ENCODE results near the gene POU2F1. TPM values are rescaled to one million over a fixed set of nuclear protein-coding genes. Genes with fewer than 3 reads are reported as not detected.

POU2F1 gene
- total and polyA plus RNA-seq, 2 experiments from 2014 or later: 38.8 to 66.1 TPM

- TF ChIP-seq, protein P1, sequence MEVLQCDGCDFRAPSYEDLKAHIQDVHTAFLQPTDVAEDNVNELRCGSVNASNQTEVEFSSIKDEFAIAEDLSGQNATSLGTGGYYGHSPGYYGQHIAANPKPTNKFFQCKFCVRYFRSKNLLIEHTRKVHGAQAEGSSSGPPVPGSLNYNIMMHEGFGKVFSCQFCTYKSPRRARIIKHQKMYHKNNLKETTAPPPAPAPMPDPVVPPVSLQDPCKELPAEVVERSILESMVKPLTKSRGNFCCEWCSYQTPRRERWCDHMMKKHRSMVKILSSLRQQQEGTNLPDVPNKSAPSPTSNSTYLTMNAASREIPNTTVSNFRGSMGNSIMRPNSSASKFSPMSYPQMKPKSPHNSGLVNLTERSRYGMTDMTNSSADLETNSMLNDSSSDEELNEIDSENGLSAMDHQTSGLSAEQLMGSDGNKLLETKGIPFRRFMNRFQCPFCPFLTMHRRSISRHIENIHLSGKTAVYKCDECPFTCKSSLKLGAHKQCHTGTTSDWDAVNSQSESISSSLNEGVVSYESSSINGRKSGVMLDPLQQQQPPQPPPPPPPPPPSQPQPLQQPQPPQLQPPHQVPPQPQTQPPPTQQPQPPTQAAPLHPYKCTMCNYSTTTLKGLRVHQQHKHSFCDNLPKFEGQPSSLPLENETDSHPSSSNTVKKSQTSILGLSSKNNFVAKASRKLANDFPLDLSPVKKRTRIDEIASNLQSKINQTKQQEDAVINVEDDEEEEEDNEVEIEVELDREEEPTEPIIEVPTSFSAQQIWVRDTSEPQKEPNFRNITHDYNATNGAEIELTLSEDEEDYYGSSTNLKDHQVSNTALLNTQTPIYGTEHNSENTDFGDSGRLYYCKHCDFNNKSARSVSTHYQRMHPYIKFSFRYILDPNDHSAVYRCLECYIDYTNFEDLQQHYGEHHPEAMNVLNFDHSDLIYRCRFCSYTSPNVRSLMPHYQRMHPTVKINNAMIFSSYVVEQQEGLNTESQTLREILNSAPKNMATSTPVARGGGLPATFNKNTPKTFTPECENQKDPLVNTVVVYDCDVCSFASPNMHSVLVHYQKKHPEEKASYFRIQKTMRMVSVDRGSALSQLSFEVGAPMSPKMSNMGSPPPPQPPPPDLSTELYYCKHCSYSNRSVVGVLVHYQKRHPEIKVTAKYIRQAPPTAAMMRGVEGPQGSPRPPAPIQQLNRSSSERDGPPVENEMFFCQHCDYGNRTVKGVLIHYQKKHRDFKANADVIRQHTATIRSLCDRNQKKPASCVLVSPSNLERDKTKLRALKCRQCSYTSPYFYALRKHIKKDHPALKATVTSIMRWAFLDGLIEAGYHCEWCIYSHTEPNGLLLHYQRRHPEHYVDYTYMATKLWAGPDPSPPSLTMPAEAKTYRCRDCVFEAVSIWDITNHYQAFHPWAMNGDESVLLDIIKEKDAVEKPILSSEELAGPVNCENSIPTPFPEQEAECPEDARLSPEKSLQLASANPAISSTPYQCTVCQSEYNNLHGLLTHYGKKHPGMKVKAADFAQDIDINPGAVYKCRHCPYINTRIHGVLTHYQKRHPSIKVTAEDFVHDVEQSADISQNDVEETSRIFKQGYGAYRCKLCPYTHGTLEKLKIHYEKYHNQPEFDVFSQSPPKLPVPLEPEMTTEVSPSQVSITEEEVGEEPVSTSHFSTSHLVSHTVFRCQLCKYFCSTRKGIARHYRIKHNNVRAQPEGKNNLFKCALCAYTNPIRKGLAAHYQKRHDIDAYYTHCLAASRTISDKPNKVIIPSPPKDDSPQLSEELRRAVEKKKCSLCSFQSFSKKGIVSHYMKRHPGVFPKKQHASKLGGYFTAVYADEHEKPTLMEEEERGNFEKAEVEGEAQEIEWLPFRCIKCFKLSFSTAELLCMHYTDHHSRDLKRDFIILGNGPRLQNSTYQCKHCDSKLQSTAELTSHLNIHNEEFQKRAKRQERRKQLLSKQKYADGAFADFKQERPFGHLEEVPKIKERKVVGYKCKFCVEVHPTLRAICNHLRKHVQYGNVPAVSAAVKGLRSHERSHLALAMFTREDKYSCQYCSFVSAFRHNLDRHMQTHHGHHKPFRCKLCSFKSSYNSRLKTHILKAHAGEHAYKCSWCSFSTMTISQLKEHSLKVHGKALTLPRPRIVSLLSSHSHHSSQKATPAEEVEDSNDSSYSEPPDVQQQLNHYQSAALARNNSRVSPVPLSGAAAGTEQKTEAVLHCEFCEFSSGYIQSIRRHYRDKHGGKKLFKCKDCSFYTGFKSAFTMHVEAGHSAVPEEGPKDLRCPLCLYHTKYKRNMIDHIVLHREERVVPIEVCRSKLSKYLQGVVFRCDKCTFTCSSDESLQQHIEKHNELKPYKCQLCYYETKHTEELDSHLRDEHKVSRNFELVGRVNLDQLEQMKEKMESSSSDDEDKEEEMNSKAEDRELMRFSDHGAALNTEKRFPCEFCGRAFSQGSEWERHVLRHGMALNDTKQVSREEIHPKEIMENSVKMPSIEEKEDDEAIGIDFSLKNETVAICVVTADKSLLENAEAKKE (CRISPR knock-in tag; IDR thresholded peaks at IDR 0.05): no peak
- no peak for TF ChIP-seq ZNF114 (CRISPR knock-in tag; IDR thresholded peaks at IDR 0.05)
- TF ChIP-seq NANOG (IDR thresholded peaks at IDR 0.05; ENCODE audit: borderline replicate concordance): no peak
Measured at GRCh38 chr1:167339405-167339804, 118.7 kb downstream of the POU2F1 start (continued).

- H3K9me3 Mint-ChIP-seq: no peaks in the 10 kb centered on the region
- Histone ChIP-seq H3K4me1 (ENCODE audit: insufficient read depth) (peaks cover 24% of the 10 kb centered on the region), H3K27me3 (ENCODE audit: insufficient read depth) (no peaks in the 10 kb centered on the region), H2AFZ (no peak overlapping the region), H3K36me3 (ENCODE audit: insufficient read depth) (no peaks in the 10 kb centered on the region), H3K27ac (ENCODE audit: low read depth) (no peak overlapping the region), H3F3A (replicated peaks; ENCODE audit: low read depth) (no peaks in the 10 kb centered on the region), H3K9me2 (ENCODE audit: insufficient read depth) (no peaks in the 10 kb centered on the region), H3K4me3 (no peak overlapping the region), H3K79me2 (replicated peaks; ENCODE audit: insufficient read depth) (peaks cover 52% of the 10 kb centered on the region), H4K20me1 (replicated peaks; ENCODE audit: insufficient read depth) (no peaks in the 10 kb centered on the region; the same call in 1 of the 2 replicates), H3K4me2 (no peak overlapping the region)
- peaks cover 6% of the 10 kb centered on the region for H3K27me3 Mint-ChIP-seq (ENCODE audit: insufficient read depth, low read depth, poor library complexity)
- peaks cover 23% of the 10 kb centered on the region for H3K4me1 Mint-ChIP-seq
- TF ChIP-seq POLR2AphosphoS5 (IDR thresholded peaks at IDR 0.05; ENCODE audit: low read depth): no peak
- TF ChIP-seq, protein P2, sequence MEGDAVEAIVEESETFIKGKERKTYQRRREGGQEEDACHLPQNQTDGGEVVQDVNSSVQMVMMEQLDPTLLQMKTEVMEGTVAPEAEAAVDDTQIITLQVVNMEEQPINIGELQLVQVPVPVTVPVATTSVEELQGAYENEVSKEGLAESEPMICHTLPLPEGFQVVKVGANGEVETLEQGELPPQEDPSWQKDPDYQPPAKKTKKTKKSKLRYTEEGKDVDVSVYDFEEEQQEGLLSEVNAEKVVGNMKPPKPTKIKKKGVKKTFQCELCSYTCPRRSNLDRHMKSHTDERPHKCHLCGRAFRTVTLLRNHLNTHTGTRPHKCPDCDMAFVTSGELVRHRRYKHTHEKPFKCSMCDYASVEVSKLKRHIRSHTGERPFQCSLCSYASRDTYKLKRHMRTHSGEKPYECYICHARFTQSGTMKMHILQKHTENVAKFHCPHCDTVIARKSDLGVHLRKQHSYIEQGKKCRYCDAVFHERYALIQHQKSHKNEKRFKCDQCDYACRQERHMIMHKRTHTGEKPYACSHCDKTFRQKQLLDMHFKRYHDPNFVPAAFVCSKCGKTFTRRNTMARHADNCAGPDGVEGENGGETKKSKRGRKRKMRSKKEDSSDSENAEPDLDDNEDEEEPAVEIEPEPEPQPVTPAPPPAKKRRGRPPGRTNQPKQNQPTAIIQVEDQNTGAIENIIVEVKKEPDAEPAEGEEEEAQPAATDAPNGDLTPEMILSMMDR (conservative IDR thresholded peaks at IDR 0.05; ENCODE audit: low read depth in 2 of 2): peak; percentile 36 to 39
- ATAC-seq: peak; percentile 71
- H3K36me3 Mint-ChIP-seq (ENCODE audit: low read depth): peaks cover 28% of the 10 kb centered on the region
- peak; percentile 64 for DNase-seq (ENCODE audit: low spot score)
- H3K4me3 Mint-ChIP-seq: no peak overlapping the region
- no peak overlapping the region for H3K27ac Mint-ChIP-seq
Measured at GRCh38 chr1:167342846-167343245, 122.2 kb downstream of the POU2F1 start.
